ENCODE measurements around the gene SLC25A17.

Gene SLC25A17

GRCh38 chr22:40758390-40758789, 60.8 kb downstream of the SLC25A17 start:
- DNase-seq (ENCODE audit: low spot score) = no peak

DNA sequence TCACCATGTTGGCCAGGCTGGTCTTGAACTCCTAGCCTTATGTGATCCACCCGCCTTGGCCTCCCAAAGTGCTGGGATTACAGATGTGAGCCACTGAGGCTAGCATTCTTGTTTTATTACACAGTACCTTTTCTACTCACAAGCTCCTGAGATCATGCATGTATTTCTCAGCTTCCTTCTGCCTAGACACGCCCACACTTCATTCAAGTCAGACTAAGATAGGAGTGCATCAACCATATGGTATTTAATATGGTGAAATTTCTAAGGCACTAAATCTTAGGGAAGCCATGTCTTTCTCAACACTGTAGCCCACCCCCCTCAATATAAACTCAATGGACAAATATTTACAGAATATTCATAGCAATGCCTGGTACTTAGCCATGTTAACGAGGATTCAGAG, 62.1 kb downstream of the SLC25A17 start:
- no peak for DNase-seq (ENCODE audit: low spot score)

GRCh38 chr22:40753114-40753513, 66.0 kb downstream of the SLC25A17 start:
- no peak for DNase-seq (ENCODE audit: low spot score)

DNA sequence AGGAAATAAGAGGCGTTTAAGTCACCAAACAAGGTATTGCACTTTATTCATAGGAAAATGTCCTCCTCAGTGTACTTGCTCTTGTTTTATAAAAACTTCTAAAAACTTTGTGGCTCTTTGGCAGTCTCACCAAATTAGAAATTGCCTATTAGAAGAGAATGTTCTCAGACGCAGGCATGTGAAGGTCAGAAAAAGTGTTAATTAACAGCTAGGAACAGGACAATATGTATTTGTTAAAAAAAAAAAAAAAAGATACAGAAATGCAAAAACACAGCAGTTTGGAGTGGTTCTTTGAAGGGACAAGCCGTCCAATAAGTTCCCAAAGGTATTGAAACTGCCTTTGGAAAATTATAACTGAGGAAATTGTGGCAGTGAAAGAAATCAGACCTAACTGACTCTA, 67.9 kb downstream of the SLC25A17 start:
- DNase-seq (ENCODE audit: low spot score) = no peak

- no peak for DNase-seq (ENCODE audit: low spot score)
Observed at GRCh38 chr22:40749829-40750228, 69.3 kb downstream of the SLC25A17 start.

DNA sequence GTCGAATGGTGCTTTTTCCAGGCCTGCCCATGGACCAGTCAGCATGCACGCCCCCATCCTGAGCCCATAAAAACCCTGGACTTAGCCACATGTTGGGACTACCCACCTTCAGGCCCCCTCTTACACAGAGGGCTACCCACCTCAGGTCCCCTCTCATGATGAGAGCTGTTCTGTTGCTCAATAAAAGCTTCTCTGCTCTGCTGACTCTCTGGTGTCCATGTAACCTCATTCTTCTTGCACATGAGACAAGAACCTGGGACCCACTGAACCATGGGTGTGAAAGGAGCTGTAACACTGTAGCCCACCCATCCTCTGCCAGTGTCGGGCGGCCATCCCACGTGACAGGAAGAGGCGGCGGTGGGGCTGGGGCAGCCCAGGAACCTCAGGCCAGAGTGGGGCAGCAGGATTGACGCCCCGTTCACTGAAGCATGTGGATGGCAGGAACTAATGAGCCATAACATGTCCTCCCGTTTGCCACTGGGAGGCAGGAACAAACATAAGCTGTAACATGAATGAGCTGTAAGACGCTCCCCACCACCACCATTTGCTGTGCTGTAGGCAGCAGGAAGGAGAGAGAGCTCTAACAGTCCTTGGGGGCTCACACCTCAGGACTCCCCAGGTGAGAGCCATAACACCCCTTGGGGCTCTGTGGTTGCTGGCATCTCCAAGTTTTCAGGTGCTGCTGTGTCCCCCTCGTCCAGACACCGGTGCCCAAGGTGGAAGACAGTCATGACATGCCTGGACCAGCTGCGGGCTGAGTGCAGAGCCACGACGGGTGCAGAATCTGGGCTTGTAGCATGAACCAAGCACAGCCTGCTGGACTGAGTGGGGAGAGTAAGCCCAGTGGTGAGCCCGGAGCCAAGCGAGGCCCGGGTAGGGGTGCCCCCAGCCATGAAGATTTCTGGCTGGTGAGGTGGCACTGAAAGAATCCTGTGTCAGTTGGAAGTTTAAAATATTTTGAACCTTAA, 70.5 kb downstream of the SLC25A17 start:
- no peak for DNase-seq (ENCODE audit: low spot score)

DNA sequence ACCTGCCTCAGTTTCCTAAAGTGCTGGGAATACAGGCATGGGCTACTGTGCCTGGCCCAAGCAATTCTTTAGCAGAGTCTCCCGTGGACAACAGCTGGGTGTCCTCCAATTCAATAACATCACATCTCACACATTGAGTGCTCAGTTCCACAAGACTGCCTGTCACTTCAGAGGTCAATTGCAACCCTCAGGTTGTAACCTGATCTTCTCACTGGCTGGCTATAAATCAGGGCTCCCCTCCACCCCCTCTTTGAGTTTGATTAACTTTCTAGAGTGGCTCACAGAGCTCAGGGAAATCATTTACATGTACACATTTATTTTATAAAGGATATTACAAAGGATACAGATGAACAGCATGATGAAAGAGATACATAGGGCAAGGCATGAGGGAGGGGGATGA, 71.8 kb downstream of the SLC25A17 start:
- DNase-seq (ENCODE audit: low spot score) = no peak

DNA sequence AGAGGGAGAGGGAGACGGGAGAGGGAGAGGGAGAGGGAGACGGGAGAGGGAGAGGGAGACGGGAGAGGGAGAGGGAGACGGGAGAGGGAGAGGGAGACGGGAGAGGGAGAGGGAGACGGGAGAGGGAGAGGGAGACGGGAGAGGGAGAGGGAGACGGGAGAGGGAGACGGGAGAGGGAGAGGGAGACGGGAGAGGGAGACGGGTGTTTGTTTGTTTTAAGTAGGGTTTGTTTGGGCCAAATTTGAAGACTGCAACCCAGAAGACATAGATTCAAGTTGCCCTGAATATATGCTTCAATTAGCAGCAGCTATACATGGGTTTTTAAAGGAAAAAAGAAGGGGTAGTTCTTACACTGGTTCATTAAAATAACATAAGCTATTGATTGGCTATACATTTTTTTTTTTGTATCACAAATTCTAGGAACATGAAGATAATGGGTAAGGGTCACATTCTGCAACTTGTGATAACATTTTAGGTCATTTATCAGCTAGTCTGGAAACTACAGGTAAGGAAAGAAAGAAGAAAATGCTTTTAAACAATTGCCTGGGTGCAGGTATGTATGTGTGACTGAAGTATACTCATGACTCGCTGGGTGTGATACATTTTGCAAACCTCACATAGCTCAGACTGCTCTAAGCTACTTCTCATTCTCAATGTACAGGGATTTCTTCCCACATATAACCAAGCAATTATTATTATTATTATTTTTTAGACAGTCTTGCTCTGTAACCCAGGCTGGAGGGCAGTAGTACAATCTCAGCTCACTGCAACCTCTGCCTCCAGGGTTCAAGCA, 72.5 kb downstream of the SLC25A17 start:
- DNase-seq (ENCODE audit: low spot score) = no peak

- DNase-seq (ENCODE audit: low spot score) = no peak
Observed at GRCh38 chr22:40743768-40744167, 75.4 kb downstream of the SLC25A17 start.

DNA sequence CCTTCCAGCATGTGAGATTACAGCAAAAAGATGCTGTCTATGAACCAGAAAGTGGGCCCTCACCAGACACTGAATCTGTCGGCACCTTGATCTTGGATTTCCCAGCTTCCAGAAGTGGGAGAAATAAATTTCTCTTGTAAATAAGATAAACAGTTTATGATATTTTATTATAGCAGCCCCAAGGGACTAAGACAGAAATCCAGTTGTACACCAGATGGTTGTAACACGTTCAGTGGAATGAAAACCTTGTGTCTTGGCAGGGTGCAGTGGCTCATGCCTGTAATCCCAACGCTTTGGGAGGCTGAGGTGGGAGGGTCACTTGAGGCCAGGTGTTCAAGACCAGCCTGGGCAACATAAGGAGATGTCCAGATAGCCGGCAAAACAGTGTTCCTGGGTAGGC, 78.0 kb downstream of the SLC25A17 start:
- no peak for DNase-seq (ENCODE audit: low spot score)

DNA sequence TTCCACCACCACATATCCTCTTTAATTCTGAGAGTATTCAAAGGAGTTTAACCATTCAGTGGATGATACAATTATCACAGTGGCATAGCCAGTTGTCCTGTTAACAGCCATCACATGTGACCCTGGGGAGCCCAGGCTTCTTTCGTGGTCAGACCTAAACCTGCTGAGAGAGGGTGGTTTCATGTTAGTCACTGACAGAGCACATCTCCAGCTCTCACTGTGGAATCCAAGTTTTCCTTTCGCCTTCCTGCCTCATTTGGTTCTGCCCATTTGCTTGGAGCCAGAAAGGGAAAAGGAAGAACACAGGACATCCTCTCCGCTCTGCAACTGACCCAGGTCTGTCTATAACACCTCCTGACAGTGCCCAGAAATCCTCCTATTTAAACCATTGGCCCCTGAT, 79.4 kb downstream of the SLC25A17 start:
- no peak for DNase-seq (ENCODE audit: low spot score)

DNA sequence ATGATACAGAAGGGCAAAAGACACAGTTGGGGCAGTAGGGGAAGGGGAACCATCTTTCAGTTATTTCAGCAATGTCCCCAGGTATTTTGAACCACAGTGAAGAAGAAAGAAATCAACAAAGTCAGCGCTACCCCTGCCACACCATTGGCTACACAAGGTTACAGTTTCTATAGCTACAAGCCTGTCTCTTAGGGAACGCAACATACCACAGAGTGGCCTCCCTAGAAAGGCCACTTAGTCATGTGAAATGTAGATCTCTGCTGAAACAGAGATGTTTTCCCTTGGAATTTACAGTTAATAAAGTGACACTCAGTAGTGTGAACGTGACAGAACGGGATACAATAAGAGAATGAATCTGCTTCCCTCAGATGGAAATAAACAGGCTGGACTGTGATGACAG, 85.2 kb downstream of the SLC25A17 start:
- DNase-seq (ENCODE audit: low spot score) = no peak

- no peak for DNase-seq (ENCODE audit: low spot score)
Observed at GRCh38 chr22:40732999-40733292, 86.2 kb downstream of the SLC25A17 start.

- no peak for DNase-seq (ENCODE audit: low spot score)
Observed at GRCh38 chr22:40729284-40729683, 89.9 kb downstream of the SLC25A17 start.

DNA sequence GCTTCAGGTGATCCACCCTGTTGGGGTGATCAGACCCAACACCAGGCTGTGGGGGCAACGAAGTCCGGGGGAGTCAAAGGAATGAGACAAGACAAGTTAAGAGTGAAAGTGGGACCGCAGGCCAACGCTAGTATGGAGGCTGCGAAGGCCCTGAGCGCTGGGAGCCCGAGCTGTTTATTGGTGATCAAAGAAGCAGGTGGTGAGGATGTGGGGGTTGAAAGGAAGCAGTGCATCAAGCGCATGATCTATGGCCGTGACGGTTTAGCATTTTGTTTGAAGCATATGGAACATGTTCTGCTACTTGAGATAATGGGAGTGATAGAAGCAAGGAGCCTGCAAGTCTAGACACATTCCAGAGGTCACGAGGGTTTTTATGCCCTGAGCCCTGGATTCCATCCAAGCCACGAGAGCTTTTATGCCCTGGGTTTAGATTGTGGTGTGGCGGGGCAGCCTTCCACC, 90.4 kb downstream of the SLC25A17 start:
- peak; percentile 62 for DNase-seq (ENCODE audit: low spot score)

DNA sequence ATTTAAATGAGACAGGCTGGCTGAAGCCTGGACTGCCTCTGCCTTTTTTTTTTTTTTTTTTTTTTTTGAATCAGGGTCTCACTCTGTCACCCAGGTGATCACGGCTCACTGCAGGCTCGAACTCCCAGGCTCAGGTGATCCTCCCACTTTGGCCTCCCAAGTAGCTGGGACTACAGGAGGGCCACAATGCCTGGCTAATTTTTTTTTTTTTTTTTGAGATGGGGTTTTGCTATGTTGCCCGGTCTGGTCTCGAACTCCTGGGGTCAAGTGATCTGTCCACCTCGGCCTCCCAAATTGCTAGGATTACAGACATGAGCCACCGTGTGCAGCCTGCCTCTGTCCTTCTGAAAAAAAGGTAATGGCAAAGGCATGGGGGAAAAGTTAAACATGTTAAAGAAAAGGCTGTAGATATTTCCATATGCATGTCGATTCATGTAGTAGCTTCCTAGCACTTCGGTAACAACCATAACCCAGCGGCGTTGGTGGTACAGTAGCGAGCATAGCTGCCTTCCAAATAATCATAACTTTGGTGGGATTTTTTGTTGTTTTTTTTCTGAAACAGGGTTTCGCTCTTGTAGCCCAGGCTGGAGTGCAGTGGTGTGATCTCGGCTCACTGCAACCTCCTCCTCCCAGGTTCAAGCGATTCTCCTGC, 91.1 kb downstream of the SLC25A17 start:
- DNase-seq (ENCODE audit: low spot score) = no peak

GRCh38 chr22:40727070-40727963, 91.8 kb downstream of the SLC25A17 start:
- DNase-seq (ENCODE audit: low spot score) = peak; percentile 5

- peak; percentile 26 for DNase-seq (ENCODE audit: low spot score)
Observed at GRCh38 chr22:40726514-40726913, 92.6 kb downstream of the SLC25A17 start.

- no peak for DNase-seq (ENCODE audit: low spot score)
Observed at GRCh38 chr22:40723396-40723933, 95.7 kb downstream of the SLC25A17 start.

DNA sequence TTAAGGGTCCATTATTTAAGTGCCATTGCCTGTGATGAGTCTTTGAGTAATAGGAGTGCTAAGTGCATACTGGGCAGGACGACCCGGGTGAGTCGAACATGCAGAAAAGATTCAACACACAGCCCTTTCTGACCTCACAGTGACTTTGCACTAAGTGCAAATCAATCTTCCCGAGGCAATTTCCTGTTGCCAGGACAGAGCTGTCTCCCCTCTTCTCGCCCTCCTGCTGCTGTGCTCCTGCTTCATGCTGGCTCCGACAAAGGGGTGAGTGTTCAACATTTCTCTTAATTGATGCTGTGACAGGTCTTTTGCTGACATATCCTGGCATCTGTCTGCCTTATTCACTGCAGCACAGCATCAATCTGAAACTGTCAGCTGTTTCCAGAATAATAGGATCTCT, 97.9 kb downstream of the SLC25A17 start:
- DNase-seq (ENCODE audit: low spot score) = no peak

DNA sequence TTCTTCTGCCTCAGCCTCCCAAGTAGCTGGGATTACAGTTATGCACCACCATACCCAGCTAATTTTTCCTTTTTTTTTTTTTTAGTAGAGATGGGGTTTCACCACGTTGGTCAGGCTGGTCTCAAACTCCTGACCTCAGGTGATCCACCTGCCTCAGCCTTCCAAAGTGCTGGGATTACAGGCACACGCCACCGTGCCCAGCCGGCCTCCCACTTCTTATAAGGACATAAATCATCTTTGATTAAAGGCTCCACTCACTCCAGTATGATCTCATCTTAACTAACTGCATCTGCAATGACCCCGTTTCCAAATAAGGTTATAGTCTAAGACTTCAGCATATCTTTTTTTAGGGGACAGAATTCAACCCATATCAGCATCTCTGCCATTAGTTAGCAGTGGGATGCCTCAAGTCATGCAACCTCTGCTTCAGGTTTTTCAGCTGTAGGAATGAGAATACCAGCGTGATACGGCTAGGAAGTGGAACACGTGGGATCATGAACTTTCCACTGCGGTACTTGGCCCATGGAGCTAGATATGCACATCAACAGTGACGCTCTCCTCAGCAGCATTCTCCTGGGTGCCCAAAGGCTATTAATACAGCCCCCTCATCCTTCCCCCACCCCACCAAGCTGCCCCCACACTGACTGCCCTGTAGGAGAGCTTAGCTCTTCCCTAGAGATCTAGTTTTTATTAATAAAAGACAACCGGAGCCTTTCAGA, 98.4 kb downstream of the SLC25A17 start:
- no peak for DNase-seq (ENCODE audit: low spot score)

Data from CD4-positive, alpha-beta T cell treated with Interleukin-15 for 4 hours (primary cell).